Kidney tubule cell (primary cell): ENCODE results near the gene RNU6-1.

ENCODE experiments used
- DNase-seq: peaks from one replicate; pipeline ENCODE4 v3.0.0-alpha.2; 2018; ENCODE audit warnings: low spot score

RNU6-1 gene

DNA sequence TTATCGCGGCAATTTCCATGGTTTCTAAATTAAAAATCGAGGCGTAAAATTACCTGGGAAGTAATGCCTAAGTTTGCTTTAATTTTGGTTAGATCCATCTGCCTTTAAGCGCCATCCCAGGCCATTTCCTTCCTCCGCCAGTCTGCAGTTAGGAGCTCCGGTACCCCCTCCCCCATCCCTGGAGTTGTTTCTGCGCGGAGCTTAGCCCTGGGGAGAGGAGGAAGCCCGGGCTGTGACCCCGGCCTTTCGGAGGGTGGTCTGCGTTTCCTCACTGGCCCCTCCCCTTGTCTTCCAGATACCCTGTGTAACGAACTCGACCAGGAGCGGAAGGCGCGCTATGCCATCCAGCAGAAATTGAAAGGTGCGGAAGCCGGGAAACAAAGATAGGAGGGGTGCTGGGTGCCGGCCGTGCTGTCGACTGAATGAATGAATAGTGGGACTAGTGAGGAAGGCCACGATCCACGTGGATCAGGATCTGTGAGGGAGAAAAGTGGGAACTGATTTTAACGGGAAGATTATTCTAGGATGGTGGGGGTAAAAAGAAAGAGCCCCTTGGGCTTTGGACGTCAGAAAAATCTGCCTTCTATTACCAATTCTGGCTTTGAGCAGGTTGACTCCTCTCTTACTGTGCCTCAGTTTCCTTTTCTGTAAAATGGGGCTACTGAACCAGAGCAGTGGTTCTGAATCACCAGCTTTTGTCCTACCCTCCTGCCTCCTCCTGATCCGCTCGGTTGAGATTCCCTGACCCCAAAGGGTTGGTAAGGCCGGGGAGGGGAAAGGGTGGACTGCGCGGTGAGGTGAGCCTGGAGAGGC, 6.7 kb downstream of the RNU6-1 start:
- no peak for DNase-seq

DNA sequence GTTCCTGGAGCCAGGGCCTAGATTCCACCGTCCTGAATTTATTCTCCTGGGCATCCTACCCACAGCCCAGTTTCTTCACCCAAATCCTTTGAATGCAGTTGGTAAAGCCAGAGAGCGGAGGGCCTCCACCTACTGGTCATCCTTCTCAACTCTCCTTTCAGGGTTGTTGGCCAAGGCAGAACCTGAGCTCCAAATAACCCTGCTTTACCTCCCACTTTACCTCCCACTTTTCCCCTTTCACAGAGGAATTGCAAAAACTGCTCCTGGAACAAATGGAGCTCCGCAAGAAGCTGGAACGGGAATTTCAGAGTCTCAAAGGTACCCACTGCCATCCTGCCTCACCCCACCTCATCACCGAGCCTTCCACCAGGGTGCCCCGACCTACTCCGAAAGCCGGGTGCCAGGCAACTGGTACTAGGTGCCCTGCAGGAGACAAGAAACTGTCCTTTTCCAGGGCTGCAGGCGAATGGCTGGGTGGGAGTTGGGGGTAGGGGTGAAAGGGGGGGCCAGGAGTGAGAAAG, 7.8 kb downstream of the RNU6-1 start:
- DNase-seq, result peak; percentile 49

DNA sequence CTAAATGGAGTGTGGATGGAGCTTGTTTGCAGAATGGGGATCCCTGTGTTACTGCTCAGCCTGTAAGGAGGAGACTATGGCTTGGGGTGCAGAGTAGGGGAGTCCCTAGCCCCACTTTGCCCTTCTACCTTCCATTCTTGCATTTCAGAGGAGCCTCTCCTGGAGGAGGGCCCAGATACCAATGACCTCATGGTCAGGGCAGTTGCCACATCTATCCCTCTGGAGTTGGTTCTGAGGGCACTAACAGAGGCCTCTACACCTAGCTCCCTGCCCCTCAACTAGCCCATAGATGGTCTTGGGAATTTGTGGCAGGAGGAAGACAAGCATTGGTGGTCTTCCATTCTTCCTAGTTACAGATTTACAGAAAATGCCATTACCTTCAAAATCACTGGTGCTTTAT, 8.5 kb downstream of the RNU6-1 start:
- no peak for DNase-seq

DNA sequence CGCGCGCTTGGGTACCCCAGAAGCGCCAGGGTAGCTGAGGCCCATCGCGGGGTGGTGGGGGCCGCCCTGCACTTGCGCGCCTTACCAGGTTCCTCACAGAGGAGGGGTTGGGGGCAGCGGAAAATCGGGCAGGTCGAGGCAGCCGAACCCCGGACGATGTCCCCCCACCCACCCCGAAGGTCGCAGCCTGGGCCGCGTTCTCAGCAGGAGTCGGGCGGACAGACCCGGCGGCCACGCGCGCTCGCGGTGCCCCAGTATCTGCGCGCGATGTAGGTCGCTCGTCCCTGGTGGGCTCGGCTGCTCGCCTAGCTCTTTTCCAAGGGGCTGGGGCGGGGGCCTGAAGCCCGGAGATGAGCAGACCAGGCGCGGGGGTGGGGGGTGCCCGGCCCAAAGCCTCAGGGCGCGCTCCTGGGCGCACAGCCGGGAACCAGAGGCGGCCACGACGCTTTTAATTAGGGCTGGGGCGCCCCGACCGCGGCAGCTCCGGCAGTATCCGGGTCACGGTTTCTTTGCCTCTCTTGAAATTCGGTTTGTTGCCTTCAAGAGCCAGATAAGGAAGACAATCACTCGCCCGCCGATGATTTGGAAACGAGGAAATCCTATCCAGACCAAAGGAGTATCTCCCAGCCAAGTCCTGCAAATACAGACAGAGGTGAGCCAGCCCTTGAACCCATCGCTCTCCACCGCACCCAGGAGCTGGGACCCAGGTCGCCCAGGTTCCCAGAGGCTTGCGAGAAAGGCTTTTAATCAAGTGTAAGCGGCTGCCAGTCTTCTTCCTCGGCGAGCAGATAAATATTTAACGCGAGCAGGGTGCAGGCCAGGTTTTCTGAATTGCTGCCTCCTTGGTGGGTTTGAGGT, 10.0 kb downstream of the RNU6-1 start:
- no peak for DNase-seq

DNA sequence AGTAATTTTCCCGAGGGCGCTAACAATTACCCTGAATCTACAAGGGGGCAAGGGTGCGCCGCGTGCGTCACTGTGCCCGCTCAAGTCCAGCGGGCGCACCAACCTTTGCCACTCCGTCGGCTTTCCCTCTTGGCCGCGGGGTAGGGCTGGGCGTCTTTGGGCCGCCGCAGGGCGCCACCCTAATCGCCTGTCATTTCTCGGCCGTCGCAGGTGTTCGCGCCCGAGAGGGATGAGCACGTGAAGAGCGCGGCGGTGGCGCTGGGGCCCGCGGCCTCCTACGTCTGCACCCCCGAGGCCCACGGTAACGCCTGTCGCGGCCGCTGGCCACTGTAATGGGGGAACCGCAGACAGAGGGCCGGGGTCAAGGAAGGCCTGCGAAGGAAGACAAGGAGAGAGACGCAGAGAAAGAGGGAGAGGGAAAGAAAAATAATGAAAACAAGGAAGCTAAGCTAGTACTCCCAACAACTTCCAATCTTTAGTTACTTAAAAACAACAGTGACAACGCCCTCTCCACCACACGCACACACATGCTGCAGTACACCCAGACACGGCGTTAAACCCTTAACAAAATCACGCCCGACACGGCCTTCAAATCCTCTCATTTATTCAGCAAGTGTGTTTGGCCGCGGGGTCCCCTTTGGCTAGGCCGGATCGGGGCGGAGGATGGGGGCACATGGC, 10.7 kb downstream of the RNU6-1 start:
- no peak for DNase-seq

DNA sequence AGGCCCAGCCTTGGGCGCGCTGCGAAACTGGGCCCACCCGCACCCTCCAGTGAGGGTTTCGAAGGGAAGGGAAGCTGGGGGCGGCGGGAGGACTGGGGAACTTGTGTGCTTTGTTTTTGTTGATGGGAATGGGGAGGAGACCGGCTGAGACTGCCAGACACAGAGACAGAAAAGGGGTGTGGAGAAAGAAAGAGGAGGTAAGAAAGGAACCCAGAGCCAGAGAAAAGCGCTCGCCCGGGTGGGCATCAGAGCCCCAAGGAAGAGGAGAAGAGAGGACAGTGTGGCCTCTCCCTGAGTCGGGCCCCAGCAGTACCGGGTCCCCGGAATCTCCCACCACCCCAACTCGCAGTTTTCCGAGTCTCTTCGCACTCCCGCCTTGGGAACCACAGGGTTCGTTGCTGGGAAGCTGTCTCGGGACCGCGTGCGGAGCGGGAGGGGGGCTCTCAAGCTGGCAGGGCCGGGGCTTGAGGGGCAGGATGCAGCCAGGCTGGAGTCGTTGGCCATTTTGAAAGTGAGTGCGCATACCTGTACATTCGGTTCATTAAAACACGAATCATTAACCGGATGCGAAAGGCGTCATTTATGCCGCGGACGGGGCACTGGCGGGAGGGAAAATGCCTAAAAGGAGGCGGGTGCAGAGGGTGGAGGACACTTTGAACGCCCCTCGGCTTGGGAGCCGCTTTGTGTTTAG, 11.4 kb downstream of the RNU6-1 start:
- no peak for DNase-seq

DNA sequence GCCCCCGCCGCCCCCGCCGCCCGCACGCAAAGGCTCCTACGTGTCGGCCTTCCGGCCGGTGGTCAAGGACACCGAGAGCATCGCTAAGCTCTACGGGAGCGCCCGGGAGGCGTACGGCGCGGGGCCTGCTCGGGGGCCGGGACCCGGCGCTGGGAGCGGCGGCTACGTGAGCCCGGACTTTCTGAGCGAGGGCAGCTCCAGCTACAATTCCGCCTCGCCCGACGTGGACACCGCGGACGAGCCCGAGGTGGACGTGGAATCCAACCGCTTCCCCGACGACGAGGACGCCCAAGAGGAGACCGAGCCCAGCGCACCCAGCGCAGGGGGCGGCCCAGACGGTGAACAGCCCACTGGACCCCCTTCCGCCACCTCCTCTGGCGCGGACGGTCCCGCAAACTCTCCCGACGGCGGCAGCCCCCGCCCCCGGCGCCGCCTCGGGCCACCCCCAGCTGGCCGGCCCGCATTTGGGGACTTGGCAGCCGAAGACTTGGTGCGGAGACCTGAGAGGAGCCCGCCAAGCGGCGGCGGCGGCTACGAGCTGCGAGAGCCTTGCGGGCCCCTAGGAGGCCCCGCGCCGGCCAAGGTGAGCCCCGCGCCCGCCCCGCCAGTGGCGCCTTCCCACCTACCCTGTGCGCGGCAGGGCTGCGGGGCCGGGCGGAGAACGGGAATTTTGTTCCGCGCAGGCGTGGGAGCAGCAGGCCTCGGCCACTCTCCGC, 12.1 kb downstream of the RNU6-1 start:
- no peak for DNase-seq

DNA sequence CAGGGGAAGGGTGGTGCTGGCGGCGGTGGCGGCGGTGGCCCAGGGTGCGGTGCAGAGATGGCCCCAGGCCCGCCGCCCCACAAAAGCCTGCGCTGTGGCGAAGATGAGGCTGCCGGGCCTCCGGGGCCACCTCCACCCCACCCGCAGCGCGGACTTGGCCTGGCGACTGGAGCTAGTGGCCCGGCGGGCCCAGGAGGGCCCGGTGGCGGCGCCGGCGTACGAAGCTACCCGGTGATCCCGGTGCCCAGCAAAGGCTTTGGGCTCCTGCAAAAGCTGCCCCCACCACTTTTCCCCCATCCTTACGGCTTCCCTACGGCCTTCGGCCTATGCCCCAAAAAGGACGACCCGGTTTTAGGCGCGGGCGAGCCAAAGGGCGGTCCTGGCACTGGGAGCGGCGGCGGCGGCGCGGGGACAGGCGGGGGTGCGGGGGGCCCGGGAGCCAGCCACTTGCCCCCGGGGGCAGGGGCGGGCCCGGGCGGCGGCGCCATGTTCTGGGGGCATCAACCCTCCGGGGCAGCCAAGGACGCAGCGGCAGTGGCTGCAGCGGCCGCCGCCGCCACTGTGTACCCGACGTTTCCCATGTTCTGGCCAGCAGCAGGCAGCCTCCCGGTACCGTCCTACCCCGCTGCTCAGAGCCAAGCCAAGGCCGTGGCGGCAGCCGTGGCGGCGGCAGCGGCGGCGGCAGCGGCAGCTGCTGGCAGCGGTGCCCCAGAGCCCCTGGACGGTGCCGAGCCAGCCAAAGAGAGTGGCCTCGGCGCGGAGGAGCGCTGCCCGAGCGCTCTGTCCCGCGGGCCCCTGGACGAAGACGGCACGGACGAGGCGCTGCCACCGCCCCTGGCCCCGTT, 12.9 kb downstream of the RNU6-1 start:
- DNase-seq, result no peak

DNA sequence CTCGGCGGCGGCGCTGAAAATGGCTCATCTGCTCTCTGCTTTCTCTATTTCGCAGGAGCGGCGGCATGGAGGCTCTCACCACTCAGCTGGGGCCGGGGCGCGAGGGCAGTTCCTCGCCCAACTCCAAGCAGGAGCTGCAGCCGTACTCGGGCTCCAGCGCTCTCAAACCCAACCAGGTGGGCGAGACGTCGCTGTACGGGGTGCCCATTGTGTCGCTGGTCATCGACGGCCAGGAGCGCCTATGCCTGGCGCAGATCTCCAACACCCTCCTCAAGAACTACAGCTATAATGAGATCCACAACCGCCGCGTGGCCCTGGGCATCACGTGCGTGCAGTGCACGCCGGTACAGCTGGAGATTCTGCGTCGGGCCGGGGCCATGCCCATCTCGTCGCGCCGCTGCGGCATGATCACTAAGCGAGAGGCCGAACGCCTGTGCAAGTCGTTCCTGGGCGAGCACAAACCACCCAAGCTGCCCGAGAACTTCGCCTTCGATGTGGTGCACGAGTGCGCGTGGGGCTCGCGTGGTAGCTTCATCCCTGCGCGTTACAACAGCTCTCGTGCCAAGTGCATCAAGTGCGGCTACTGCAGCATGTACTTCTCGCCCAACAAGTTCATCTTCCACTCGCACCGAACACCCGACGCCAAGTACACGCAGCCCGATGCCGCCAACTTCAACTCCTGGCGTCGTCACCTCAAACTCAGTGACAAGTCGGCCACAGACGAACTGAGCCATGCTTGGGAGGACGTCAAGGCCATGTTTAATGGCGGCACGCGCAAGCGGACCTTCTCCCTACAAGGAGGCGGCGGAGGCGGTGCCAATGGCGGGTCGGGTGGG, 13.7 kb downstream of the RNU6-1 start:
- DNase-seq, result no peak

DNA sequence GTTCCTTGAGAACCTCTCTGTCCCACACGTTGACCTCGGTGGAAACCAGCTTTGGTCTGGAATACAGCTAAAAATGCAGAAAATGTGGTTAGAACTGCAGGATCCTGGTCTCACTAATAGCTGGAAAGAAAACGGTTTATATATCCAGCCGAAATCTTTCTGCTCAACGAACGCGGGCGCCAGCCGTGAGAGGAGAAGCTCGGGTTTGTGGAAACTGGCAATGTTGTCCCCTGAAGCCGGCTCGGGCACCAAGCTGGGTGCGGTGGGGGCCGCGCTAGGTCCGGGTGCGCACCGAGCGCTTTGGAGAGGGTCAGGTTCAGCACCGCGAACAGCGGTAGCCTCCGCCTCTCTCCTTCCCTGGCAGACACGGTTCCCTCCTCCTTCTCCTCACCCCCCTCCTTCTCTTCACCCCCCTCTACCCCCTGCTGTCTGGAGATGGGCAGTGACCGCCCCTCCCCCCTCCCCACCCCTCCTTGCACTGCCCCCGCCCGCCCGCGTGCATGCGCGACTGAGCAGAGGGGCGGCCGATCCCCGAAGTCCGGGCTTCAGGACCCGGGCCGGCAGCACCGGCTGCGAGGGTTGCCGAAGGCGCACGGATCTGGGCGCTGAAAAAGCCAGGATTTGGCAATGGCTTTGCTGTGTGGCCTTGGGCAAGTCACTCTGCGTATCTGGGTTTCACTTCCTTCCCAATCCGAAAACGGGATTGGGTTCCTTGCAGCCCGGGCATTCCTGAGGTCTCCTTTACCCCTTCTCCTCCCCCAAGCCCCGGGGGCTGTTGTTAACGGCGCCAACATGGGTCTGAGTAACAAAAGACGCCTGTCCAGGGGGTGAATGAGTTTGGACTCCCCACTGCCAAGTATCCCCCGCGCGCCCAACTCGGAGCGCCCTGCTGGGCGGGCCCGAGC, 14.6 kb downstream of the RNU6-1 start, which contains the start of gene SKOR1:
Gene SKOR1, plus strand, starts transcription at position 534 of the 905 bp plus-strand sequence. Its CDS starts 94 bp downstream, at position 628.
- DNase-seq, result peak; percentile 39

DNA sequence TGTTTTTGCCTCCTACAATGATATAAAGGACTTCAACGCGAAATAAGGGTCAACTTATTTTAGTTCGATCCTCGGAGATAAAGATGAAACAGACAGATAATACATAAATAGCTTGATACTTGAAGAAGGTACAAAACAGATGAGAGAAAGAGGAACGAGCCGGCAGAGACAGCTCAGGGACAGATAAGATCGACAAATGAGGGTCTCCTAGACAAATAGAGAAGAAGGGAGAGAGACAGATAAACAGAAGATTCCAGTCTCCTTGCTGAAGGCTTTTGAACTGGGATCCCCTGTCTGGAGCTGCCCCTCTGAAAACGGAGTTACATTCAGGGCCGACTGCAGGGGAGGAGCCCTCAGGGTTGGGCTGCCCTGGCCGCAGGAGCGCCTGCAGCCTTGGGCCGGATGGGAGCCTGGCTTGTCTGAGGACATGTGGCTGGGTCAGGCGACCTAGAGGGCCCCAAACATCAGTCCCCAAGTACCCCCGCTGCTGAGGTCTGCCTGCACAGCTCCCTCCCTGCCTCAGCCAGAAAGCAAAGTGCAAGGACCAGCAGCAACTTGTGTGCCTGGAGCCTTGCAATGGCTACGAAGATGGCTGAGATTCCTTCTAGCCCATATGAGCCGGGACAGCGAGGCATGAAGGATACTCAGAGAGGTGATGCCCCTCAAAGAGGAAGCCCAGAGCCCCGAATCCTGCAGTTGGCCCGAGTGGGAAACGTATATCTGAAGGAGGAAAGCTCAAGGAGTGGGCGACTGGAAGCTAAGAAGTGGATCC, 15.5 kb downstream of the RNU6-1 start:
- DNase-seq, result no peak

DNA sequence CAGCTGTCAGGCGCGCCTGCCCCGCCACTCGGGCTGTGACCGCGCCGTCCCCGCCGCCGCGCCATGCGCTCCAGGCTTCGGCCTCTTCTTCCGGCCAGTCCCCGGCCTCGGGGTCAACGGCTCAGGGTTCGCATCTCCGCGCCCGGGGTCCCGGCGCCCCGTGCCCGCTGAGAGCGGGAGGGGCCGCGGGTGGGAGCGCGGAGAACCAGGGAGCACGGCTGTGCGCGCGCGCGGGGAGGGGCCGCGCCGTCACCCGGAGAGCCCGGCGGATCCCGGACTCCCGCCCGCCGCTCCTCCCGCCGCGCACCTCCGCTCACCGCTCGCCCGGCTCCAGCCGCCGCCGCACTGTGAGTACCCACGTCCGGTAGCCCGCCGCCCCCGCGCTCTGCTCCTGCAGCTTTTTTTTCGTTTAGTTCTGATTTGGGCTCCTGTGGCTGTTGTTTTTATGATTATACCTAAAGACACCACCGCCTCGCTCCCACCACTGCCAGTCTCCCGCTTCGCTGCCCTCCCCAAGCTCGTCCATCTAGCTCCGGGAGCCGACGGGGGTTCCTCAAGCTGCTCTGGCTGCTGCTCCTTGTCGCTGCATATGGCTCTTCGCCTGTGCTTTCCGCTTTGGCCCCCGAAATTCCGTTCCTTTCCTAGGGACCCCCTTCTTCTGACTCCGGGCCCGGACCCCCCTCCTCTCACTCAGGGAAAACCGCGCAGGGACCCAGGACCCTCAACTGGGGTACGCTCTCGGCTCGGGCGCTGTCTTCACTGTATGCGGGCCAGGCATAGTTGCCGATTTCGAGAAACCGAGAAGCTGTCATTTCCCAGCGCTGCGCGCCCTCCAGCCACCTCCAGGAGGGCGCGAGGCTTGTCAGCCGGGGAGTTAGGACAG, 16.3 kb downstream of the RNU6-1 start:
- DNase-seq, result no peak

DNA sequence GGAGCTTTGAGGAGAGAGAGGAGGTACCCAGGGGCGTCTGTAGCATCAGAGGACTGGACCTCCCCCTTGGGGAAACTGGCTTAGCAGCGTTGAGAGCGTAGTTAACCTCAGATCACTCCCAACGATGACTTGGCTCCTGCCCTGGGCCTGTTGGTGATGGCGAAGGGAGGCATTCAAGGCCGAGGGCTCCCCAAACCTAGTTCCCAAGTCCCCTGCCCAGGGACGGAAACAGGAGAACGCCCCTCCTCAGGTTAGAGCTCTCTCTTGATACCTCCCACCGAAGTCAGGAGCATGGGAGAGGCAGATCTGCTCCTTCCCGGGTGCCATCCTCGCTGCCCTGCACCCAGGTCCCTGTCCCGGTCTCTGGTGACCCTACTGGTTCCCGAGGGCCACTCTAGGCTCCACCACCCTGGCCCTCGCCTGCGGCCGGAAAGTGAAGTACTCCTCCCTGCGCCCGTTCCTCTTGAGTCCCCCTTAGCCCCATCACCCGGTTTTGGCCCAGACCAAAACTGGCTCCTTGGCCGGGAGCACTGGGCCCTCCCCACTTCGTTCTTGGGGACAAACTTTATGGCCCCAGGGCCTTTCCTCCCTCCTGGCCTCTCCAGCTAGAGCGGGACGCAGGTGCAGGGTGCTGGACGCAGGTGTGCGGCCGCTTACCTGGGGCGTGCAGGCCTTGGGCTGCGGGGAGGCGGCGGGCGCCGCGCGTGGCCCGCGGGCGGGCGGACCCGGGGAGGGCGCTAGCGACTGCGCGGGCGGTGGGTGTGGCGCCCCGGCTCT, 17.1 kb downstream of the RNU6-1 start:
- DNase-seq, result no peak

DNA sequence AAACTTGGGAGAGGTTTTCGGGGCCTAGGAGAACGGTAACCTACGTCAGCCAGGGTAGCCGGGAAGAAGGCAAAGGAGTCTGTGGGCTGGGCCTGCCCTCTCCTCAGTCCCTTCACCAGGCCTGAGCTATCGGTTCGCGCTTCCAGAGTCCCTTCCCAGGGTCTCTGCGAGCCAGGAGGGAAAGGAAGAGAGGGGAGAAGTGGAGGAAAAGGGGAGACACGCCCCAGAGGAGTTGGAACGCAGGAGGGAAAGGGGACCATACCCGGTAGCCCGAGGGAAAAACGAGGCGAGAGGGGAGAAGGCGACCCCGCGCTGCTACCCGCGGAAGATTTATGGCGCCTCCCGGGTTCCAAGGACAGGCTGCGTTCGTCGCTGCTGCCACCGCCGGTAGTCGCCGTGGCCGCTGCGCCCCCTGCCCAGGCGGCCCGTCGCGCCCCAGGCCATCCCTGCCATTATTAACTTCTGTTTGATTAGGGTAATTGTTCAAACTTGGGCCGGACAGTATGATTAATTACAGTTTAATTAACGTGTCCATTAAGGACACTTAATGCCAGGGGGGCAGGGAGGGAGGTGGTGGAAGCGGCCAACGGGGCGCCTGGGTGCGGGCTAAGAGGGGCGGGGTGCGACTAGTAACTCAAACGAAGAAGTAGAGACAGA, 17.9 kb downstream of the RNU6-1 start:
- DNase-seq, result no peak
